KOPT-K1 (cell line): ENCODE results near the gene KEL.

Experiments
- H3K27ac ChIP-seq: fragments of 200-600 bp; sonication (generic); 2 replicates; pipeline ENCODE4 v1.5.1; 2016; ENCODE audit warnings: antibody characterized with exemption, mild to moderate bottlenecking, low read depth, low read length; ENCODE audit not compliant: poor library complexity, severe bottlenecking
- H3K36me3 ChIP-seq: fragments of 200-600 bp; sonication (generic); 2 replicates; pipeline ENCODE4 v1.5.1; 2017; ENCODE audit warnings: antibody characterized with exemption, mild to moderate bottlenecking, low read length, moderate library complexity; ENCODE audit not compliant: insufficient read depth
- H3K9me3 ChIP-seq: fragments of 200-600 bp; sonication (generic); 2 replicates; pipeline ENCODE4 v1.5.1; 2017; ENCODE audit warnings: antibody characterized with exemption, low read length, mild to moderate bottlenecking; ENCODE audit not compliant: insufficient read depth, poor library complexity, severe bottlenecking

KEL gene

GRCh38 chr7:142945001-142945400, 17.2 kb downstream of the KEL start:
- no peak overlapping the region for H3K27ac ChIP-seq
- H3K36me3 ChIP-seq: no peaks in the 10 kb centered on the region
- H3K9me3 ChIP-seq: no peaks in the 10 kb centered on the region

GRCh38 chr7:142943706-142944268, 18.4 kb downstream of the KEL start:
- Histone ChIP-seq H3K9me3 (no peaks in the 10 kb centered on the region), H3K27ac (no peak overlapping the region), H3K36me3 (no peaks in the 10 kb centered on the region)

- Histone ChIP-seq H3K27ac (no peak overlapping the region), H3K36me3 (no peaks in the 10 kb centered on the region), H3K9me3 (no peaks in the 10 kb centered on the region)
Measured at GRCh38 chr7:142942746-142943145, 19.4 kb downstream of the KEL start.

GRCh38 chr7:142941541-142941940, 20.6 kb downstream of the KEL start:
- H3K9me3 ChIP-seq: no peaks in the 10 kb centered on the region
- H3K36me3 ChIP-seq: no peaks in the 10 kb centered on the region
- H3K27ac ChIP-seq: no peak overlapping the region

GRCh38 chr7:142940966-142941535, 21.1 kb downstream of the KEL start:
- Histone ChIP-seq H3K36me3 (no peaks in the 10 kb centered on the region), H3K9me3 (no peaks in the 10 kb centered on the region), H3K27ac (no peak overlapping the region)

GRCh38 chr7:142939226-142939910, 22.8 kb downstream of the KEL start, which contains the start of gene LLCFC1:
LLCFC1 (plus strand) TSS chr7:142939484; CDS start chr7:142939622, 138 bp downstream.
- Histone ChIP-seq H3K36me3 (no peaks in the 10 kb centered on the region), H3K9me3 (no peaks in the 10 kb centered on the region), H3K27ac (no peak within 1 kb of the TSS)

GRCh38 chr7:142938611-142939010, 23.6 kb downstream of the KEL start:
- Histone ChIP-seq H3K36me3 (no peaks in the 10 kb centered on the region), H3K27ac (no peak overlapping the region), H3K9me3 (no peaks in the 10 kb centered on the region)

- H3K27ac ChIP-seq: no peak overlapping the region
- H3K9me3 ChIP-seq: no peaks in the 10 kb centered on the region
- H3K36me3 ChIP-seq: no peaks in the 10 kb centered on the region
Measured at GRCh38 chr7:142935941-142936565, 26.1 kb downstream of the KEL start.

- Histone ChIP-seq H3K36me3 (no peaks in the 10 kb centered on the region), H3K9me3 (no peaks in the 10 kb centered on the region), H3K27ac (no peak overlapping the region)
Measured at GRCh38 chr7:142934056-142934455, 28.1 kb downstream of the KEL start.

GRCh38 chr7:142933624-142934023, 28.5 kb downstream of the KEL start, which contains the start of gene TRPV5:
TRPV5 (minus strand) TSS chr7:142933746; CDS start chr7:142933459, 287 bp downstream.
- Histone ChIP-seq H3K9me3 (no peaks in the 10 kb centered on the region), H3K27ac (no peak within 1 kb of the TSS), H3K36me3 (no peaks in the 10 kb centered on the region)

- no peak overlapping the region for H3K27ac ChIP-seq
- H3K36me3 ChIP-seq: no peaks in the 10 kb centered on the region
- H3K9me3 ChIP-seq: no peaks in the 10 kb centered on the region
Measured at GRCh38 chr7:142933092-142933475, 29.1 kb downstream of the KEL start.

- no peaks in the 10 kb centered on the region for H3K9me3 ChIP-seq
- no peaks in the 10 kb centered on the region for H3K36me3 ChIP-seq
- H3K27ac ChIP-seq: no peak overlapping the region
Measured at GRCh38 chr7:142932386-142933091, 29.6 kb downstream of the KEL start.

- H3K9me3 ChIP-seq: no peaks in the 10 kb centered on the region
- no peak overlapping the region for H3K27ac ChIP-seq
- no peaks in the 10 kb centered on the region for H3K36me3 ChIP-seq
Measured at GRCh38 chr7:142930126-142930730, 31.9 kb downstream of the KEL start.

GRCh38 chr7:142927949-142928348, 34.2 kb downstream of the KEL start:
- no peaks in the 10 kb centered on the region for H3K9me3 ChIP-seq
- H3K36me3 ChIP-seq: no peaks in the 10 kb centered on the region
- H3K27ac ChIP-seq: no peak overlapping the region
